Heart right ventricle (tissue), 16 donors: ENCODE measurements around the gene KMO. TPM values are rescaled to one million over a fixed set of nuclear protein-coding genes. Genes with fewer than 3 reads are reported as not detected.

Experiments used
- ATAC-seq, 8 donors: fragments of 200-7000 bp; cut with Tn5 transposase; one replicate each; pipeline ENCODE4 v1.9.1; 2020; ENCODE audit warnings: mild to moderate bottlenecking in 8 of 8, moderate library complexity in 8 of 8, moderate number of reproducible peaks in 1 of 8
- DNase-seq, 2 donors: peaks; one replicate each; pipeline ENCODE4 v3.0.0-alpha.2; 2020
- H3K27ac ChIP-seq, 10 donors: fragments of 200-600 bp; sonication (generic) in 2 of 10; one replicate each; pipeline versions ENCODE4 v1.5.0 to v1.8.0; 2020 to 2022; ENCODE audit warnings: mild to moderate bottlenecking in 3 of 10
- H3K27me3 ChIP-seq, 7 donors: fragments of 200-600 bp; one replicate each; pipeline ENCODE4 v1.8.0; 2021 to 2022; ENCODE audit warnings: mild to moderate bottlenecking in 2 of 7
- H3K36me3 ChIP-seq, 9 donors: fragments of 200-600 bp; sonication (generic) in 1 of 9; one replicate each; pipeline versions ENCODE4 v1.5.0 to v1.8.0; 2020 to 2022; ENCODE audit warnings: mild to moderate bottlenecking in 2 of 9
- H3K4me1 ChIP-seq, 9 donors: fragments of 200-600 bp; sonication (generic) in 1 of 9; one replicate each; pipeline versions ENCODE4 v1.5.0 to v1.8.0; 2020 to 2022; ENCODE audit warnings: mild to moderate bottlenecking in 4 of 9
- H3K4me3 ChIP-seq, 10 donors: fragments of 200-600 bp; sonication (generic) in 2 of 10; one replicate each; pipeline versions ENCODE4 v1.5.0 to v1.8.0; 2020 to 2022; ENCODE audit warnings: mild to moderate bottlenecking in 7 of 10, moderate library complexity in 2 of 10
- H3K9me3 ChIP-seq, 11 donors: fragments of 200-600 bp in 10 of 11; sonication (generic) in 2 of 11; one replicate each; pipeline versions ENCODE4 v1.5.0 to v1.8.0; 2013 to 2022; ENCODE audit warnings: mild to moderate bottlenecking in 2 of 11, control low read depth in 1 of 11, moderate library complexity in 1 of 11
- WGBS, 2 donors: extraction: QIAGEN DNeasy Blood & Tissue Kit; methylation state at CpG; one replicate each; pipeline ENCODE4 v1.1.7; 2013; ENCODE audit warnings: inconsistent platforms in 1 of 2; 5-methylcytosine and 5-hydroxymethylcytosine counted together
- intact Hi-C, 10 donors: fragments of 100-400 bp; cut with DNase I; formaldehyde crosslinking; loops; one replicate each; pipeline versions ENCODE4 v1.11.1 to v1.14.2; 2022
- polyA plus RNA-seq, 2 donors: library from polyadenylated mRNA; stranded (reverse); fragments of 200-250 nt; gene quantifications; one replicate each; pipeline ENCODE4 v1.2.3, GENCODE V29; 2013
- total RNA-seq, 10 donors: library from RNA; stranded (reverse); fragmentation: NEBNext Ultra II Directional in 3 of 10; extraction: Animal tissue kit (Norgen Biotek cat#: 25700) in 3 of 10; gene quantifications; one replicate each; pipeline versions ENCODE4 v1.2.1 to v1.2.4, GENCODE V29; 2021 to 2023
- TF ChIP-seq, protein P1 (sequence below), 9 donors: fragments of 200-600 bp; sonication (generic) in 2 of 9; IDR thresholded peaks; one replicate each; pipeline versions ENCODE4 v1.5.0 to v1.8.0; 2021 to 2022; ENCODE audit warnings: antibody characterized with exemption in 9 of 9, mild to moderate bottlenecking in 5 of 9, moderate library complexity in 1 of 9
- donor health status: Arrhythmogenic right ventricular cardiomyopathy.
- donor health status: ischemic (EF 13 %, LVEDD 7.1; RV severe dilation, severe dysfunction).
- donor health status: healthy with polysubstance abuse.
- donor health status: DM: no; HTN: yes; CAD: no.
- donor health status: DM: no; HTN: no; CAD: no.
- donor health status: ischemic (EF 25% LVEDD 6.9; RV normal size, moderate dysfunction).
- donor health status: ischemic (EF 25% LVEDD 5.7; RV mildly dilated, moderate dysfunction).
- donor health status: healthy.
- donor health status: DM: yes; HTN: yes; CAD: no.
- donor health status: Ischemic cardiomyopathy.
- donor health status: ischemic (EF 35%, LVEDD 5.7; RV mildly dilated, moderate dysfunction).
- donor health status: nonischemic (EF 11% LVEDD 7.7; RV severe dilation, severe dysfunction).
- donor health status: DM: yes; HTN: yes; CAD: no.
- donor health status: PGD.
- donor health status: ischemic (EF 29% LVEDD 5.4; RV normal size, mild dysfunction).
- donor health status: nonischemic (EF 23%, LVEDD 6.1; RV moderate dilation, normal function).

KMO gene
- total and polyA plus RNA-seq, 12 donors, result 0.05 to 1.4 (median 0.29) TPM; not detected in 4

DNA sequence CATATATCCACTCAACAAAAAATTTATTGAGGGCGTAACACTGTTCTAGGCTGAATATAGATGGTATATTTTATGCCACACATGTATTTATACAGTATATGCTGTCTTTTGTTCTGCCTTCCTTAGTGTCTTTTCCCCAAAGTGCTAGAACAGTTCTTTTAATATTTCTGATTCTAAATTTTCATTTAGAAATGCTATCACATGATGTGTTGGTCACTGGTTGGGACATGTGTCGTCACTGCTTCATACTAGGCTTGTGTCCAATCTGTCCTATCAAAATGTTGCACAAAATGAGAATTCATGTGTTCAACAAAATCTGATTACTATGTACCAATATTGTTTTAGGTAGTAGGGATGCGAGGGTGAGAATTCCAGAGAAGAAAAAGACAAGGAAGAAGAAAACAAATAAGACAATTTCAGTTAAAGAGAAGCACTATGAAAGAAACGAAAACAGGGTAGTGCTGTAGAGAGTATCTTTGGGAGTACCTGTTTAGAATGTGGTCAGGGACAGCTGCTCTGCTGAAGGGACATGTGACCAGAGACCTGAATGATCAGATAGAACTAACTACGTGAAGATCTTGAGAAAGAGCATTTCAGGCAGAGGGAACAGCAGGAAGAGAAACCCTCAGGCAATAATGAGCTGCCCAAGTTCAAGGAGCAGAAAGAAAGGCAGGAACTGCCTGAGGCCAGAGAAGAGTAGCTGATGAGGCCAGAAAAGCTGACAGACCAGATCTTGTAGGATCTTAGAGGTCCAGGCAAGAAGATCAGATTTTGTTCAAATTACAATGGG lies 1.3 kb downstream of the KMO start:
- TF ChIP-seq, protein P1, sequence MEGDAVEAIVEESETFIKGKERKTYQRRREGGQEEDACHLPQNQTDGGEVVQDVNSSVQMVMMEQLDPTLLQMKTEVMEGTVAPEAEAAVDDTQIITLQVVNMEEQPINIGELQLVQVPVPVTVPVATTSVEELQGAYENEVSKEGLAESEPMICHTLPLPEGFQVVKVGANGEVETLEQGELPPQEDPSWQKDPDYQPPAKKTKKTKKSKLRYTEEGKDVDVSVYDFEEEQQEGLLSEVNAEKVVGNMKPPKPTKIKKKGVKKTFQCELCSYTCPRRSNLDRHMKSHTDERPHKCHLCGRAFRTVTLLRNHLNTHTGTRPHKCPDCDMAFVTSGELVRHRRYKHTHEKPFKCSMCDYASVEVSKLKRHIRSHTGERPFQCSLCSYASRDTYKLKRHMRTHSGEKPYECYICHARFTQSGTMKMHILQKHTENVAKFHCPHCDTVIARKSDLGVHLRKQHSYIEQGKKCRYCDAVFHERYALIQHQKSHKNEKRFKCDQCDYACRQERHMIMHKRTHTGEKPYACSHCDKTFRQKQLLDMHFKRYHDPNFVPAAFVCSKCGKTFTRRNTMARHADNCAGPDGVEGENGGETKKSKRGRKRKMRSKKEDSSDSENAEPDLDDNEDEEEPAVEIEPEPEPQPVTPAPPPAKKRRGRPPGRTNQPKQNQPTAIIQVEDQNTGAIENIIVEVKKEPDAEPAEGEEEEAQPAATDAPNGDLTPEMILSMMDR (IDR thresholded peaks at IDR 0.05), result no peak
- intact Hi-C loops, result loop anchor here in 7 of 10 donors (5.0 to 10.0 kb wide), 7 partner anchors 91 to 471 kb away; partner anchors contain the start of gene EXO1 (in 1 of the 7)
- ATAC-seq (no peak), DNase-seq (no peak)
- peaks cover 0 to 9% (median 0%) of the 10 kb centered on the region in 9 donors for H3K4me1 ChIP-seq
- 73 to 78% methylated on average over 5 of the region's 5 CpGs for WGBS, 2 donors
- peak overlapping the region in 1 of 10 donors; percentile 82 for H3K27ac ChIP-seq
- no peaks in the 10 kb centered on the region for H3K36me3 ChIP-seq
- peak overlapping the region in 1 of 10 donors; percentile 60 for H3K4me3 ChIP-seq
- H3K27me3 ChIP-seq, result peaks cover 0 to 17% (median 7%) of the 10 kb centered on the region in 7 donors
- no peaks in the 10 kb centered on the region for H3K9me3 ChIP-seq

DNA sequence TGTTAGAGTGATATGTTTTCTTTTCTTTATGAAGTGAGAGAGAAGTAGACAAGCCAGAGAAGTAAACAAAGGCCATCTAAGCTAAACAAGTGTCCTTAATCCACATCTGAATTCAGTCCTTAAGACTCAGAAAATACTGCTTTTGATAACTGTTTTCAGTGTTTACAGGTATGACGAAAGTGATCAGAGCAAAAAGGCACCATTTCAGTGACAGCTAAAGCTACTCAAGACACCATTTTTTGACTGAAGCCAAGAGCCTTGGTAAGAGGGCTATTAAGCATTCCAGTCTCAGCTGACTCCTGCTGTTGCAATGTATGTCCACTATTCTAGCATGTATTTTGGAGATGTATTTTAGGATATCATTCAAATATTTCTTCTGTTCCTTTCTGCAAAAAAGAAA lies 4.1 kb downstream of the KMO start:
- WGBS, 2 donors, result 78 to 83% methylated on average over 1 of the region's 1 CpG
- Histone ChIP-seq H3K4me3 (no peak overlapping the region), H3K36me3 (no peaks in the 10 kb centered on the region), H3K9me3 (no peaks in the 10 kb centered on the region), H3K27me3 (peaks cover 0 to 28% (median 11%) of the 10 kb centered on the region in 7 donors), H3K4me1 (peaks cover 0 to 6% (median 0%) of the 10 kb centered on the region in 9 donors), H3K27ac (no peak overlapping the region)
- intact Hi-C loops, result loop anchor here in 6 of 10 donors (10.0 kb wide), 5 partner anchors 88 to 468 kb away; partner anchors contain the start of gene EXO1 (in 1 of the 6)
- no peak for DNase-seq
- TF ChIP-seq, protein P1 (IDR thresholded peaks at IDR 0.05), result no peak
- ATAC-seq, result no peak

DNA sequence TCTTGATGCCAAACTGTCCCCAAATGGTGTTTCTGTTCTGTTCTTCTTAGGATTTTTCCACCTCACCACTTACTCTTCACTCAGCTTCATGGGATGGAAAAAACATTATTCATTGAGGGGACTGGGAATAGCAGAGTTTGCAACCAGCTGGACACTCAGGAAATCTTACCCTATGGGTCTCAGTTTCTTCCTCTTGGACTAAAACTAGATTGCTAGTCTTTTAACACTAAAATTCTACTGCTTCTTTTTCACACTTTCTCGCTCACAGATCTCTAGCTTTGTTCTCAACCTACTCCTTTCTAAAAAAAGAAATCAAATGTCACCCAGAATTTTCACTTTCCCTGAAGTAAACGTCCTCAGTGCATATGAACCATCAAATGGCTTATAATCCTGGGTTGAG lies 4.8 kb downstream of the KMO start:
- Histone ChIP-seq H3K36me3 (no peaks in the 10 kb centered on the region), H3K9me3 (no peaks in the 10 kb centered on the region), H3K4me1 (peaks cover 0 to 6% (median 0%) of the 10 kb centered on the region in 9 donors), H3K4me3 (no peak overlapping the region), H3K27me3 (peaks cover 0 to 28% (median 8%) of the 10 kb centered on the region in 7 donors), H3K27ac (no peak overlapping the region)
- ATAC-seq (no peak), DNase-seq (no peak)
- TF ChIP-seq, protein P1 (IDR thresholded peaks at IDR 0.05), result no peak
- 74 to 78% methylated on average over 2 of the region's 2 CpGs for WGBS, 2 donors
- intact Hi-C loops, result loop anchor here in 6 of 10 donors (10.0 kb wide), 5 partner anchors 88 to 468 kb away; partner anchors contain the start of gene EXO1 (in 1 of the 6)

DNA sequence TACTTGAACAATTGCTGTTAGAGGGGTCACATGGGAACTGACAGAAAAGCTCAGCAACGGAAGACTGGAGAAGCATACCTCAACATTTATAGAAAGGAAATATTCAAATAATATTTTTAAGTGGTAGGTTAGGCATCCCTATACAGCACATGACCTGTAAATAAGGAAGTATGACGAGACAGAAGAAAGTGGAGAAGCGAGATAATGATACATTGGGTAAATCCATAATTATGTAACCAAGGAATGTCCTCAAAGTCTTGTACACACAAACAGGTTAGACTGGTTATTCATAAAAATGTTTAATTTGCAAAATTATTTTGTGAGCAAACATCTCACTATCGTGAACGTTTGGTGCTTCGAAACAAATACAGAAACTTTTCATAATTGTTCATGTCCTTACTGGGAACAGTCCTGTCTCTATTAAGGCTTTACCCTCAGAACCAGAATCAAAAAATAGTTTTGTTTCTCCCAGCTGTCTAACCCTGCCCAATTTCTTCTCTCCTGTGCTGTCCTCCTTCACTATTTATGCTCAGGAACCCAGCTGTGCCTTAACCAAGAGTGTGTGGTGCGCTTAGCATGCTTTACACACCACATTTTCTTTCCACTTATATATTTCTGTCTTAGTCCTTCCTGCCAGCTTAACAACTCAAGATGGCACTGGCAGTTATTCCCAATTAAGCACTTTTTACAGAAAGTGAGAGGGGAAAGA lies 10.2 kb downstream of the KMO start:
- DNase-seq (no peak), ATAC-seq (no peak)
- H3K4me3 ChIP-seq, result no peak overlapping the region
- no peak overlapping the region for H3K27ac ChIP-seq
- H3K36me3 ChIP-seq, result no peaks in the 10 kb centered on the region
- H3K27me3 ChIP-seq, result peaks cover 0 to 39% (median 7%) of the 10 kb centered on the region in 7 donors
- intact Hi-C loops, result loop anchor here in 1 of 10 donors (10.0 kb wide), 1 partner anchor 302 kb away; the partner anchor contains the start of gene EXO1
- TF ChIP-seq, protein P1 (IDR thresholded peaks at IDR 0.05), result no peak
- no peaks in the 10 kb centered on the region for H3K4me1 ChIP-seq
- 80 to 90% methylated on average over 7 of the region's 7 CpGs for WGBS, 2 donors
- no peaks in the 10 kb centered on the region for H3K9me3 ChIP-seq
